GM13976 (cell line): ENCODE results near the gene MAP2K5.
"Not testable (repeated sequence)": the region's sequence is repeated elsewhere in the genome, so short reads cannot be mapped to it uniquely, and the experiment has no call there.

Experiments used
- DNase-seq: peaks from one replicate; pipeline ENCODE4 v3.0.0; 2012; ENCODE audit warnings: low spot score
- in situ Hi-C: fragments of 300-500 bp; cut with MboI; formaldehyde crosslinking; loops from one replicate; pipeline ENCODE4 v1.12.0; 2022; ENCODE audit warnings: low sequenced_read_pairs, mixed read lengths, inconsistent platforms; ENCODE audit not compliant: unreplicated experiment
- TF ChIP-seq, protein P1 (sequence below): IDR thresholded peaks from 2 replicates; pipeline ENCODE4 v1.5.1; 2012; ENCODE audit warnings: borderline replicate concordance, mild to moderate bottlenecking; ENCODE audit not compliant: insufficient read depth; ENCODE audit errors: extremely low read depth, missing control alignments, control extremely low read depth

Gene MAP2K5

DNA sequence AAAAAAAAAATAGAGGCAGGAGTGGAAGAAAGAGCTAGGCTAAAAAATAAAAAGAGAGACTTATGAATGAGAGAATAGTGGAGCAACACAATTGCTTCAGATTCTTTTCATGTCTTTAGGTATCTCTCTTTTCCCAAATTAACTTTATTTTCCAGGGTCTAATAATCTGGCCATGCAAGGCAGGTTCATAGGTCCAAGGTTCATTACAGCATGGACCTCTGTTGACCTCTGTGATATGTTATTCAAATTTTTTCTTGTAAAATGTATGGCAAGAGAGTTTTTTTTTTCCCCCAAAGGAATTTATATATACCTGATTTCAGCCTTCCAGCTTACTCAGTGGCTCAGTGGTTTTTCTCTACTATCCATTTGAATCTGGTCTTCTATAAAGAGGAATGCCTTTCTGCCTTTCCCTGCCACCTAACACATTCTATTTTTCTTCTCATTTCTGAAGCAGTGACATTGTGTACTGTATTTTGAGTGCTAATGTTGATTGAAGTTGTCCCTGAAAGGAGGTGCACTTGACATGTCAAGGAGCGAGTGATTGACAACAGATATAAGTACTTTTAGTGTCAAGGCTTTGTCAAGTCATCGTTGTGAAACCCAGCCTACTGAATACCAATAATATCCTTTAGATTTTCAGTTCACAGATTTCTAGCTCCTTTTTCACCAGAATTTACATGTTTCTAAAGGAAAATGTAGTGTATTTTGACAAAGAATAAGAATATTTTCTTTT, 118.5 kb downstream of the MAP2K5 start:
- DNase-seq, result no peak
- TF ChIP-seq, protein P1, sequence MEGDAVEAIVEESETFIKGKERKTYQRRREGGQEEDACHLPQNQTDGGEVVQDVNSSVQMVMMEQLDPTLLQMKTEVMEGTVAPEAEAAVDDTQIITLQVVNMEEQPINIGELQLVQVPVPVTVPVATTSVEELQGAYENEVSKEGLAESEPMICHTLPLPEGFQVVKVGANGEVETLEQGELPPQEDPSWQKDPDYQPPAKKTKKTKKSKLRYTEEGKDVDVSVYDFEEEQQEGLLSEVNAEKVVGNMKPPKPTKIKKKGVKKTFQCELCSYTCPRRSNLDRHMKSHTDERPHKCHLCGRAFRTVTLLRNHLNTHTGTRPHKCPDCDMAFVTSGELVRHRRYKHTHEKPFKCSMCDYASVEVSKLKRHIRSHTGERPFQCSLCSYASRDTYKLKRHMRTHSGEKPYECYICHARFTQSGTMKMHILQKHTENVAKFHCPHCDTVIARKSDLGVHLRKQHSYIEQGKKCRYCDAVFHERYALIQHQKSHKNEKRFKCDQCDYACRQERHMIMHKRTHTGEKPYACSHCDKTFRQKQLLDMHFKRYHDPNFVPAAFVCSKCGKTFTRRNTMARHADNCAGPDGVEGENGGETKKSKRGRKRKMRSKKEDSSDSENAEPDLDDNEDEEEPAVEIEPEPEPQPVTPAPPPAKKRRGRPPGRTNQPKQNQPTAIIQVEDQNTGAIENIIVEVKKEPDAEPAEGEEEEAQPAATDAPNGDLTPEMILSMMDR, result no peak
- in situ Hi-C loops, result no loop called here

DNA sequence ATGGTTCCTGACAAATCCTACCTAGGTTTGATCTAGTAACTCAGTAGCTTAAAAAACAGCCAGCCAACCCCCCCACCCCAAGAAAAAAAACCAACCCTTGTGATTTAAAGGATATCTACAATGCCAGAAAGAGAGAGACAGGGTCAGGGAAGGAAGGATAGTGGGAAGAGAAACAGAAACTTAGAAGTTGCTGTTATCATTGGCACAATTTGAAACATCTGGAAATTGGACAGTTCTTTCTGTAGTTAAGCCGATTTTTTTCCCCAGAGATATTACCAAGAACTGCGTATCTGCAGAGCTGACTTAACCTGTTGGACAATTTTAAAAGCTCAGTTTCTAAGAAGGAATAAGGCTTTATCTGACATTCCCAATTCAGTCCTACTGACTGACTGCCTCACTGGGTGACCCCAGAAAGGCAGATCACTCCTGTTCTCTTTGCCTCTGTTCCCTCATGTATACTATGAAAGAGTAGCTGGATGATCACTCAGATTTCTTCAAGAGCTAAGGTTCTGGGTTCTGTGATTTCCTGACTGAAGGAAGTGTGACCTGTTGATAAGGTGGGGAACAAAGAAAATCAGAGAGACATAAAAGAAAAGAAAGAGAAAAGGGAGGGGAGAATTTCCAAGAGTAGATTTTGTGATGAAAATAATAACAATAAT, 128.3 kb downstream of the MAP2K5 start:
- no peak for DNase-seq
- in situ Hi-C loops, result no loop called here
- TF ChIP-seq, protein P1, result no peak

DNA sequence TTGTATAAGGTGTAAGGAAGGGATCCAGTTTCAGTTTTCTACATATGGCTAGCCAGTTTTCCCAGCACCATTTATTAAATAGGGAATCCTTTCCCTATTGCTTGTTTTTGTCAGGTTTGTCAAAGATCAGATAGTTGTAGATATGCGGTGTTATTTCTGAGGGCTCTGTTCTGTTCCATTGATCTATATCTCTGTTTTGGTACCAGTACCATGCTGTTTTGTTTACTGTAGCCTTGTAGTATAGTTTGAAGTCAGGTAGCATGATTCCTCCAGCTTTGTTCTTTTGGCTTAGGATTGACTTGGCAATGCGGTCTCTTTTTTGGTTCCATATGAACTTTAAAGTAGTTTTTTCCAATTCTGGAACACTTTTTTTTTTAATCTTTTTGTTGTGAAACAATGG, 130.3 kb downstream of the MAP2K5 start:
- DNase-seq, in situ Hi-C loops: not testable (repeated sequence)

DNA sequence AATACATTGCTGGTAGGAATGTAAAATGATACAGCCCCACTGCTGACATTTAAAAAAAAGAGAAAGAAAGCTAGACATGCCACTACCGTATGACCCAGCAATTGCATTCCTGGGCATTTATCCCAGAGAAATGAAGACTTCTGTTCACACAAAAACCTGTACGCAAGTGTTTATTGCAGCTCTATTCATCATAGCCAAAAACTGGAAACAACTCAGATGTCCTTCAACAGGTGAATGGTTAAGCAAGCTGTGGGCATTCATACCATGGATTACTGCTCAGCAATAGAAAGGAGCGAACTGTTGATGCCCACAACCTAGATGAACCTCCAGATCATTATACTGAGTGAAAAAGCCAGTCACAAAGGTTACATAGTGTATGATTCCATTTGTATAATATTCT, 132.5 kb downstream of the MAP2K5 start:
- TF ChIP-seq, protein P1, result no peak
- in situ Hi-C loops, result no loop called here
- no peak for DNase-seq

DNA sequence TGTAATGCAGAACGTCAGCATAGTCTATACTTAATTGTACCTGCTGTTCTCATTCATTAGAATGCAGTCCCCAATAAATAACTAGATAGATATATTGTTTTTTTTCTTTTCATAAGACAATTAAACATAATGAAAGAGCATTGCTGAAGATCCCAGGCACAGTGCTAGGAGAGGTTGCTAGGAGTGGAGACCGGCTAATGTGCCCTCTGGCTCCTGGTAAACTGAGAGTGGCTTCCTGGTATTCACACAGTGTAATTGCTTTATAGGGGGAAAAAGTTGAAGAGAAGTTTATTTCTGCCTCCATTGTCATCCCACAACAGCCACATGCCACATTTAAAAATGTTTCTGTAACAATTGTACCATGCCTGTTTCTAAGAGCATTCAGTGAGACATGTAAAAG, 135.6 kb downstream of the MAP2K5 start:
- TF ChIP-seq, protein P1, result no peak
- in situ Hi-C loops, result no loop called here
- no peak for DNase-seq

DNA sequence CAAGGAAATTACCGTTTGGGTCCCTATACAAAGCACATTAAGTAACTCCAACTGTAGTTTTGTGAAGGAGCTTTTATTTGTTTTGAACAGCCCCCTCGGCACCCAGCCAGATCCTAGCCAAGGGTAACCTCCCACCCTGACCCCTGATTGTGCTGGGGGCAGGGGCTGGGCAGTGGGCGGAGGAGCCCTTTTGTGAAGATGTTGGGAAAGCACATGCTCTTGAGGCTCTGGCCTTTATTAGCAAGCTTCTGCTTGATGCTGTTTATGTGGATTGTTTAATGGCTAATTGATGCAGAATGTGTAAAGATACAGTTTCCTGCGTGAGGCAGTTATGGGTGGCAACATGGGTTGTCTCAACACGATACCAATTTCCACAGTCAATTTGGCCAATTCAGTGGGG, 136.5 kb downstream of the MAP2K5 start:
- DNase-seq, result no peak
- in situ Hi-C loops, result no loop called here
- TF ChIP-seq, protein P1, result no peak

DNA sequence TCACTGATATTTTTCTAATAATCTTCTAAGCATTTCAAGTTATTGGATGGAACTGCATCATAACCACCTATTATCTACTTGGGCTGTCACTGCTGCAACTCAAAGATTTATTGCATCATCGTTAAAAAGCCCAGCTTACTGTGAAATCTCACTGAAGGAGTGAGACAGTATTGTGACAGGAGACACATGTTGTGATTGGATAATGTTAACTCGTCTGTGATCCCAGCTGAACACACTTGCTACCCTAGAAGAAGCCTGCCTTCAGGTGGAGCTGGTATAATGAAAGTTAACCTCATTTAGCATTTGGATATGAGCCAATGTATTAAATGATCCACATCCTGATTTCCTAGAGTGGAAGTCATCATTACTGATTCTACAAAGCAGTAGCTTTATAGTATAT, 138.1 kb downstream of the MAP2K5 start:
- in situ Hi-C loops, result no loop called here
- TF ChIP-seq, protein P1, result no peak
- no peak for DNase-seq
